Stomach (tissue), 9 donors: Measurements from ENCODE around the gene RNLS. TPM values are rescaled to one million over a fixed set of nuclear protein-coding genes. Genes with fewer than 3 reads are reported as not detected.
A peak's percentile ranks its signal among the peaks of the same experiment; 100 is the strongest.

Experiments used
- DNase-seq, 2 donors: peaks; one replicate each; pipeline versions ENCODE4 v3.0.0 to v3.0.0-alpha.2; 2013 to 2019
- H3K27ac ChIP-seq, 5 donors: fragments of 200-600 bp in 4 of 5; sonication (generic) in 4 of 5; one replicate each; pipeline ENCODE4 v1.5.1; 2013 to 2019; ENCODE audit warnings: mild to moderate bottlenecking in 1 of 5, moderate library complexity in 1 of 5
- H3K27me3 ChIP-seq, 3 donors: fragments of 200-600 bp; sonication (generic); one replicate each; pipeline ENCODE4 v1.5.1; 2017 to 2019; ENCODE audit warnings: mixed run types in 1 of 3
- H3K36me3 ChIP-seq, 4 donors: fragments of 200-600 bp; sonication (generic); 1 replicate in 3 of 4; 2 replicates in 1 of 4; pipeline ENCODE4 v1.5.1; 2016 to 2019
- H3K4me1 ChIP-seq, 4 donors: fragments of 200-600 bp; sonication (generic); one replicate each; pipeline ENCODE4 v1.5.1; 2016 to 2019
- H3K4me3 ChIP-seq, 4 donors: fragments of 200-600 bp; sonication (generic) in 3 of 4; one replicate each; pipeline ENCODE4 v1.5.1; 2016 to 2019; ENCODE audit warnings: mild to moderate bottlenecking in 1 of 4
- H3K9me3 ChIP-seq, 4 donors: fragments of 200-600 bp; sonication (generic); one replicate each; pipeline ENCODE4 v1.5.1; 2016 to 2019
- CTCF ChIP-seq, 7 experiments: fragments of 450-650 bp in 4 of 7; fragments of 200-600 bp in 3 of 7; sonication (generic) in 3 of 7; IDR thresholded peaks; one replicate each; pipeline ENCODE4 v1.5.1; 2016 to 2019; ENCODE audit warnings: antibody characterized with exemption in 7 of 7, control low read depth in 2 of 7, mild to moderate bottlenecking in 1 of 7
- EP300 ChIP-seq: sonication (generic); formaldehyde crosslinking; IDR thresholded peaks from one replicate; pipeline ENCODE4 v1.6.1; 2017; ENCODE audit warnings: antibody characterized with exemption
- POLR2A ChIP-seq, 4 donors: fragments of 450-650 bp; IDR thresholded peaks; one replicate each; pipeline ENCODE4 v1.6.1; 2016; ENCODE audit warnings: antibody characterized with exemption in 4 of 4, control low read depth in 2 of 4, mild to moderate bottlenecking in 1 of 4, moderate library complexity in 1 of 4
- POLR2AphosphoS5 ChIP-seq, 3 donors: sonication (generic); formaldehyde crosslinking; IDR thresholded peaks; one replicate each; pipeline ENCODE4 v1.6.1; 2016; ENCODE audit warnings: antibody characterized with exemption in 3 of 3
- WGBS, 5 donors: extraction: QIAGEN DNeasy Blood & Tissue Kit in 3 of 5; methylation state at CpG; one replicate each; pipeline versions ENCODE4 v1.1.5 to v1.1.7; 2013 to 2018; 5-methylcytosine and 5-hydroxymethylcytosine counted together
- intact Hi-C: fragments of 100-400 bp; cut with DNase I; formaldehyde crosslinking; loops from one replicate; pipeline ENCODE4 v1.15.1; 2023; ENCODE audit warnings: low total_unique reads
- polyA plus RNA-seq, 3 donors: library from polyadenylated mRNA; stranded (reverse); fragments of 200-250 nt; gene quantifications; one replicate each; pipeline ENCODE4 v1.2.3, GENCODE V29; 2013
- total RNA-seq, 5 donors: library from RNA; depleted of rRNA; stranded (reverse); fragments of >200 nt; gene quantifications; one replicate each; pipeline versions ENCODE4 v1.1.0 to v1.2.3, GENCODE V29; 2014 to 2016
- donor health status: healthy with polysubstance abuse.
- donor health status: Bipolar disorder and iron deficiency.
- donor health status: healthy.

RNLS gene
- total and polyA plus RNA-seq, 8 donors, result 6.7 to 21.5 (median 11.6) TPM; not detected in 2

- WGBS, 5 donors, result 78 to 92% (median 87%) methylated on average over 2 of the region's 2 CpGs
- DNase-seq, result no peak
- intact Hi-C loops, result no loop called here
- no peak for TF ChIP-seq POLR2AphosphoS5 (IDR thresholded peaks at IDR 0.05)
- TF ChIP-seq CTCF (IDR thresholded peaks at IDR 0.05), result no peak
- no peak for TF ChIP-seq POLR2A (IDR thresholded peaks at IDR 0.05)
- no peak for TF ChIP-seq EP300
- Histone ChIP-seq H3K4me3 (no peak overlapping the region), H3K4me1 (no peaks in the 10 kb centered on the region), H3K27me3 (no peaks in the 10 kb centered on the region), H3K27ac (no peak overlapping the region), H3K9me3 (no peaks in the 10 kb centered on the region), H3K36me3 (no peaks in the 10 kb centered on the region)
Observed at GRCh38 chr10:88482220-88482619, 100.9 kb downstream of the RNLS start.

GRCh38 chr10:88478256-88478655 is 104.9 kb downstream of the RNLS start:
- Histone ChIP-seq H3K36me3 (no peaks in the 10 kb centered on the region), H3K27me3 (no peaks in the 10 kb centered on the region), H3K9me3 (no peaks in the 10 kb centered on the region), H3K4me3 (no peak overlapping the region), H3K4me1 (peaks cover 3 to 23% (median 12%) of the 10 kb centered on the region in 4 donors), H3K27ac (no peak overlapping the region)
- 92 to 99% (median 96%) methylated on average over 2 of the region's 2 CpGs for WGBS, 5 donors
- intact Hi-C loops, result no loop called here
- no peak for DNase-seq
- TF ChIP-seq POLR2A (IDR thresholded peaks at IDR 0.05) (no peak), CTCF (IDR thresholded peaks at IDR 0.05) (no peak), EP300 (no peak), POLR2AphosphoS5 (IDR thresholded peaks at IDR 0.05) (no peak)

GRCh38 chr10:88477343-88478085 is 105.6 kb downstream of the RNLS start:
- WGBS, 5 donors, result 94 to 99% (median 96%) methylated on average over 4 of the region's 4 CpGs
- TF ChIP-seq EP300 (no peak), POLR2A (IDR thresholded peaks at IDR 0.05) (no peak)
- no peak for DNase-seq
- H3K4me3 ChIP-seq, result no peak overlapping the region
- intact Hi-C loops, result no loop called here
- no peaks in the 10 kb centered on the region for H3K27me3 ChIP-seq
- no peaks in the 10 kb centered on the region for H3K36me3 ChIP-seq
- H3K9me3 ChIP-seq, result no peaks in the 10 kb centered on the region
- H3K27ac ChIP-seq, result no peak overlapping the region
- peaks cover 3 to 23% (median 12%) of the 10 kb centered on the region in 4 donors for H3K4me1 ChIP-seq

GRCh38 chr10:88474884-88475844 is 108.0 kb downstream of the RNLS start:
- H3K9me3 ChIP-seq, result no peaks in the 10 kb centered on the region
- H3K27ac ChIP-seq, result peak overlapping the region in 4 of 5 donors; percentile 13 to 55 (median 40)
- H3K4me1 ChIP-seq, result peaks cover 3 to 23% (median 12%) of the 10 kb centered on the region in 4 donors
- intact Hi-C loops, result no loop called here
- H3K36me3 ChIP-seq, result no peaks in the 10 kb centered on the region
- 35 to 54% (median 46%) methylated on average over 7 of the region's 7 CpGs for WGBS, 5 donors
- TF ChIP-seq EP300, result no peak
- TF ChIP-seq POLR2A (IDR thresholded peaks at IDR 0.05), result no peak
- TF ChIP-seq CTCF (IDR thresholded peaks at IDR 0.05), result no peak
- no peak for TF ChIP-seq POLR2AphosphoS5 (IDR thresholded peaks at IDR 0.05)
- no peak overlapping the region for H3K4me3 ChIP-seq
- no peak for DNase-seq
- no peaks in the 10 kb centered on the region for H3K27me3 ChIP-seq
